Spleen (tissue), 7 donors: ENCODE data around the gene HOXB7.

ENCODE experiments used
- CTCF ChIP-seq, 11 experiments: fragments of 200-600 bp in 7 of 11; fragments of 450-650 bp in 4 of 11; sonication (generic) in 4 of 11; IDR thresholded peaks in 8 of 11; conservative IDR thresholded peaks in 3 of 11; 1 replicate in 7 of 11; 2 replicates in 4 of 11; pipeline versions ENCODE4 v1.4.0 to v1.8.0; 2016 to 2021; ENCODE audit warnings: antibody characterized with exemption in 11 of 11, inconsistent platforms in 4 of 11, mild to moderate bottlenecking in 1 of 11
- POLR2A ChIP-seq, 3 donors: fragments of 450-650 bp; IDR thresholded peaks; one replicate each; pipeline ENCODE4 v1.5.1; 2017; ENCODE audit warnings: antibody characterized with exemption in 3 of 3, mild to moderate bottlenecking in 1 of 3
- POLR2AphosphoS5 ChIP-seq, 3 donors: sonication (generic); formaldehyde crosslinking; IDR thresholded peaks; one replicate each; pipeline ENCODE4 v1.5.1; 2017; ENCODE audit warnings: antibody characterized with exemption in 3 of 3
- donor health status: DM: no; HTN: no; CAD: no; lungs with moderate emphysema.
- donor health status: DM: no; HTN: no; CAD: no.
- donor health status: DM: no; HTN: no; CAD: no.

GRCh38 chr17:48598736-48599135 lies 12.1 kb downstream of the HOXB7 start:
- TF ChIP-seq CTCF (IDR thresholded peaks at IDR 0.05 in 8 of 11, conservative IDR thresholded peaks at IDR 0.05 in 3 of 11) = no peak
- no peak for TF ChIP-seq POLR2A (IDR thresholded peaks at IDR 0.05)
- no peak for TF ChIP-seq POLR2AphosphoS5 (IDR thresholded peaks at IDR 0.05)
